ENCODE results near the gene MAP2K5.
A peak's percentile ranks its signal among the peaks of the same experiment; 100 is the strongest.

Gene MAP2K5

DNA sequence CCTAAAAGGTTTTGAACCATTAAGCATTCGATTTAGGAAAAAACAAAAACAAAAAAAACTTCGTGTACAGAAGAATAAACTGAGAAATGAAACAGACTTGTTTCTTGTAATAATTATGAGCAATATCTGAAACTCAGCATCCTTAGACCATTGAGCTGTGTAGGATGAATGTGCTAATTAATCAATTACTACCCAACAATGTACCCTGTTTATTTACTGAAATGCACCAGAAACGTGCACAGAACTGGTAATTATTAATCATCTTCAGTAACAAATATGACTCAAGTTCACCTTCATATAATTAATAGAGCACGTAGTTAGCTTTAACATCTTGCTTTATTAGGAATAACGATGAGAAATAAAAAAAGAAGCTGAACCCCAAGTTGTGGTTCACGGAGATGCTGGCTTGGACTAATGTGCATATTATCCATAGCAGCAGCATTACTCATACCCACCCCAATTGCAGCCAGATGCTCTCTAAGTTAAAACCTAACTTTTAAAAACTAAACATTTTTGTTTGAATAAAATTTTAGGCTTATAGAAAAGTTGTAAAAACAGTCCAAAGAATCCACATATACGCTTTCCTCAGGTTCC, 31.8 kb upstream of the MAP2K5 start:
- no peak overlapping the region for H4K8ac ChIP-seq (ENCODE audit: low read depth, low read length)
- no peak overlapping the region for H3K56ac ChIP-seq (ENCODE audit: low read length)
- no peaks in the 10 kb centered on the region for H3K79me1 ChIP-seq (ENCODE audit: low read length)
- H2BK120ac ChIP-seq (ENCODE audit: low read depth, low read length): no peak overlapping the region
- H3K27ac ChIP-seq (ENCODE audit: low read depth, low read length): no peak overlapping the region
- no peak overlapping the region for H4K5ac ChIP-seq (ENCODE audit: low read length)
- H3K9ac ChIP-seq (ENCODE audit: low read length): no peak overlapping the region
- H3K36me3 ChIP-seq (ENCODE audit: control insufficient read depth, insufficient read depth, low read length): no peaks in the 10 kb centered on the region
- no peak overlapping the region for H2AK5ac ChIP-seq (ENCODE audit: low read length)
- H2BK5ac ChIP-seq (ENCODE audit: low read length): no peak overlapping the region
- WGBS (ENCODE audit: extremely low coverage, insufficient coverage, low lambda C conversion rate): no CpG with 5 or more reads among the region's 7 CpGs
- H3K18ac ChIP-seq (ENCODE audit: low read length): no peak overlapping the region
- no peak overlapping the region for H3K4ac ChIP-seq (ENCODE audit: low read depth, low read length)
- H2BK15ac ChIP-seq (replicated peaks; ENCODE audit: low read depth): peak overlapping the region; percentile 19
- no peak for DNase-seq
- H3K23ac ChIP-seq (ENCODE audit: low read length): no peak overlapping the region
- no peaks in the 10 kb centered on the region for H3K79me2 ChIP-seq (ENCODE audit: control insufficient read depth, insufficient read depth, low read length)
- no peak overlapping the region for H3K4me3 ChIP-seq (ENCODE audit: low read length)
- H3K4me2 ChIP-seq (ENCODE audit: low read length): no peak overlapping the region
- H3K4me1 ChIP-seq (ENCODE audit: control insufficient read depth, low read depth, low read length): no peaks in the 10 kb centered on the region
- no peaks in the 10 kb centered on the region for H3K27me3 ChIP-seq (ENCODE audit: insufficient read depth, low read length, poor library complexity)

DNA sequence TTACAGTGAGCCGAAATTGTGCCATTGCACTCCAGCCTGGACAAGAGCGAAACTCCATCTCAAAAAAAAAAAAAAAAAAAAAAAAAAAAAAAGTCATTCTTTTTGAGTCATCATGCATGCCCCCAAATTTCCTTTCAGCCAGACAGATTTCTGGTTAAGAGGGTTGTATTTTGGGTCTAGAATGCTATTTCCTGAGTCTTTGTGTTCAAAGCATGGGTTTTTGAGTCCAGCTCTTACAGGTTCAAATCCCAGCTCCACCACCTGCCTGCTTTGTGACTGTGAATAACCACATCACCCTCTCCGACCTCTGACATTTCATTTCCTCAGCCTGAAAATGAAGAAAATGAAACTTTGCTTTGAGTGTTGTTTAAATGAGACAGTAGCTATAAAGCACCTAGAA, 30.9 kb upstream of the MAP2K5 start:
- WGBS (ENCODE audit: extremely low coverage, insufficient coverage, low lambda C conversion rate): no CpG with 5 or more reads among the region's 3 CpGs
- no peaks in the 10 kb centered on the region for H3K27me3 ChIP-seq (ENCODE audit: insufficient read depth, low read length, poor library complexity)
- H2AK5ac ChIP-seq (ENCODE audit: low read length): no peak overlapping the region
- no peak overlapping the region for H4K5ac ChIP-seq (ENCODE audit: low read length)
- no peak overlapping the region for H3K4me3 ChIP-seq (ENCODE audit: low read length)
- H3K56ac ChIP-seq (ENCODE audit: low read length): no peak overlapping the region
- no peak for DNase-seq
- H4K8ac ChIP-seq (ENCODE audit: low read depth, low read length): no peak overlapping the region
- no peaks in the 10 kb centered on the region for H3K79me1 ChIP-seq (ENCODE audit: low read length)
- no peak overlapping the region for H2BK5ac ChIP-seq (ENCODE audit: low read length)
- no peak overlapping the region for H3K18ac ChIP-seq (ENCODE audit: low read length)
- no peaks in the 10 kb centered on the region for H3K79me2 ChIP-seq (ENCODE audit: control insufficient read depth, insufficient read depth, low read length)
- H3K4me1 ChIP-seq (ENCODE audit: control insufficient read depth, low read depth, low read length): no peaks in the 10 kb centered on the region
- H2BK120ac ChIP-seq (ENCODE audit: low read depth, low read length): no peak overlapping the region
- H2BK15ac ChIP-seq (replicated peaks; ENCODE audit: low read depth): no peak overlapping the region
- no peak overlapping the region for H3K9ac ChIP-seq (ENCODE audit: low read length)
- H3K23ac ChIP-seq (ENCODE audit: low read length): no peak overlapping the region
- H3K27ac ChIP-seq (ENCODE audit: low read depth, low read length): no peak overlapping the region
- H3K36me3 ChIP-seq (ENCODE audit: control insufficient read depth, insufficient read depth, low read length): no peaks in the 10 kb centered on the region
- H3K4me2 ChIP-seq (ENCODE audit: low read length): no peak overlapping the region
- no peak overlapping the region for H3K4ac ChIP-seq (ENCODE audit: low read depth, low read length)

DNA sequence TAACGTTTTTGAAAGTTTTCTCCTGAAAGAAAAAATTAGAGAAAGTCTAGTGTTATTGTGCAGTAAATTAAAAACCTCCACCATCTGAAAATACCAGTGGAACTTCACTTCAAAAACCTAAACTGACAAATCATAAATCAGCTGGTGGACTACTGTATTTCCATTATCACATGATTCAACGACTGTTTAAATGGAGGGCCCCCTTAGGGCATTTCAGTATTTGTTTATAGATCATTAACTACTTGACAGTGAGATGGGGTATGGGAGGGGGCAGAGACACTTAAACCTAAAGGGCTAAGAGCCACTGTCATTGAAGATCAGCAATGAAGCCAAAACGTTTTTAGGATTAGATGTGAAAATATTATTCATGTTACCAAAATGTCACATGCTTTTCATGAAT, 30.4 kb upstream of the MAP2K5 start:
- no peak overlapping the region for H3K4me2 ChIP-seq (ENCODE audit: low read length)
- no peak overlapping the region for H2BK5ac ChIP-seq (ENCODE audit: low read length)
- WGBS (ENCODE audit: extremely low coverage, insufficient coverage, low lambda C conversion rate): no CpG with 5 or more reads among the region's 3 CpGs
- H3K27ac ChIP-seq (ENCODE audit: low read depth, low read length): no peak overlapping the region
- H3K4me3 ChIP-seq (ENCODE audit: low read length): no peak overlapping the region
- no peak overlapping the region for H2BK15ac ChIP-seq (replicated peaks; ENCODE audit: low read depth)
- no peak overlapping the region for H3K23ac ChIP-seq (ENCODE audit: low read length)
- H3K36me3 ChIP-seq (ENCODE audit: control insufficient read depth, insufficient read depth, low read length): no peaks in the 10 kb centered on the region
- H4K5ac ChIP-seq (ENCODE audit: low read length): no peak overlapping the region
- no peak overlapping the region for H3K56ac ChIP-seq (ENCODE audit: low read length)
- no peak overlapping the region for H3K18ac ChIP-seq (ENCODE audit: low read length)
- H3K4ac ChIP-seq (ENCODE audit: low read depth, low read length): no peak overlapping the region
- no peak for DNase-seq
- H3K9ac ChIP-seq (ENCODE audit: low read length): no peak overlapping the region
- H3K27me3 ChIP-seq (ENCODE audit: insufficient read depth, low read length, poor library complexity): no peaks in the 10 kb centered on the region
- H2AK5ac ChIP-seq (ENCODE audit: low read length): no peak overlapping the region
- H4K8ac ChIP-seq (ENCODE audit: low read depth, low read length): no peak overlapping the region
- no peaks in the 10 kb centered on the region for H3K79me1 ChIP-seq (ENCODE audit: low read length)
- H3K79me2 ChIP-seq (ENCODE audit: control insufficient read depth, insufficient read depth, low read length): no peaks in the 10 kb centered on the region
- no peak overlapping the region for H2BK120ac ChIP-seq (ENCODE audit: low read depth, low read length)
- H3K4me1 ChIP-seq (ENCODE audit: control insufficient read depth, low read depth, low read length): no peaks in the 10 kb centered on the region

DNA sequence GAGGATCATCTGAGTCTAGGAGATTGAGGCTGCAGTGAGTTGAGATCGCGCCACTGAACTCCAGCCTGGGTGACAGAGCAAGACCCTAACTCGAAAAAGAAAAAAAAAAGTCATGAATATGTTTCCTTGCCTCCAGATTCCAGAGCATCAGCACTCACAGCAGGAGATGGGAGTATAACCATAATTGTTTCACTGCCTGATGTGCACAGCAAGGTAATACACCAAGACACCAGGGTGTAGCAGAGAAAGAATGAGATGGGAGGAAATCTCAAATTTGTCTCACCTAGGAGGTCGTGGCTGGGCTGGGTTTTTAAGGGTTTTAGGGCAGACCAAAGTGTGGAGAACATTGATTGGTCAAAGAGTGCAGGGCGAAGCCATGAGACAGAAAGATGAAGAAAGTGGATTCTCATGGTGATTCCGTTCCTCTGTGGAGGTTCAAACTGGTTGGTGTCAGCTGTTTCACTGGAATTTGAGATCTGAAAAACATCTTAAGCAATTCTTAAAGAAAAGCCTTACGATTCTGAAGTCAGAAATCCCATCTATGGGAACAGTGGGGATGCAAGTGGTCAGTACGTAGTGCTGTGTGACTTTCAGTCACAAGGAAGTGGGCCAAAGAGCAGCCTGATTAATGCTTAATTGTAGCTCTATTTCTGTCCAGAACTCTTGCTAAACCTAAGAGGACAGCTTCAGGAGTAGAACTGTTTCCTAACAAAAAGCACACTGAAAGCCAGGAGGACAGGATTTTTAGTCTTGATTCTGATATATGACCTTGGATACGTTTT, 29.4 kb upstream of the MAP2K5 start:
- Histone ChIP-seq H3K23ac (ENCODE audit: low read length) (no peak overlapping the region), H2BK120ac (ENCODE audit: low read depth, low read length) (no peak overlapping the region), H3K79me2 (ENCODE audit: control insufficient read depth, insufficient read depth, low read length) (no peaks in the 10 kb centered on the region), H3K4me1 (ENCODE audit: control insufficient read depth, low read depth, low read length) (no peaks in the 10 kb centered on the region), H4K8ac (ENCODE audit: low read depth, low read length) (no peak overlapping the region), H2BK15ac (replicated peaks; ENCODE audit: low read depth) (no peak overlapping the region), H3K27ac (ENCODE audit: low read depth, low read length) (no peak overlapping the region), H3K27me3 (ENCODE audit: insufficient read depth, low read length, poor library complexity) (no peaks in the 10 kb centered on the region), H3K56ac (ENCODE audit: low read length) (no peak overlapping the region), H3K4me3 (ENCODE audit: low read length) (no peak overlapping the region), H2AK5ac (ENCODE audit: low read length) (no peak overlapping the region), H4K5ac (ENCODE audit: low read length) (no peak overlapping the region), H3K9ac (ENCODE audit: low read length) (no peak overlapping the region), H3K79me1 (ENCODE audit: low read length) (no peaks in the 10 kb centered on the region), H3K18ac (ENCODE audit: low read length) (no peak overlapping the region), H3K4me2 (ENCODE audit: low read length) (no peak overlapping the region), H3K4ac (ENCODE audit: low read depth, low read length) (no peak overlapping the region), H2BK5ac (ENCODE audit: low read length) (no peak overlapping the region), H3K36me3 (ENCODE audit: control insufficient read depth, insufficient read depth, low read length) (no peaks in the 10 kb centered on the region)
- DNase-seq: no peak
- no CpG with 5 or more reads among the region's 9 CpGs for WGBS (ENCODE audit: extremely low coverage, insufficient coverage, low lambda C conversion rate)

GRCh38 chr15:67515090-67515489, 27.4 kb upstream of the MAP2K5 start:
- H3K9ac ChIP-seq (ENCODE audit: low read length): no peak overlapping the region
- H3K23ac ChIP-seq (ENCODE audit: low read length): no peak overlapping the region
- H2BK15ac ChIP-seq (replicated peaks; ENCODE audit: low read depth): no peak overlapping the region
- no peak overlapping the region for H3K4me3 ChIP-seq (ENCODE audit: low read length)
- no peak overlapping the region for H3K4me2 ChIP-seq (ENCODE audit: low read length)
- H3K79me2 ChIP-seq (ENCODE audit: control insufficient read depth, insufficient read depth, low read length): no peaks in the 10 kb centered on the region
- no peak overlapping the region for H2AK5ac ChIP-seq (ENCODE audit: low read length)
- no peak overlapping the region for H3K27ac ChIP-seq (ENCODE audit: low read depth, low read length)
- WGBS (ENCODE audit: extremely low coverage, insufficient coverage, low lambda C conversion rate): no CpG with 5 or more reads among the region's 3 CpGs
- H4K5ac ChIP-seq (ENCODE audit: low read length): no peak overlapping the region
- H3K56ac ChIP-seq (ENCODE audit: low read length): no peak overlapping the region
- no peak overlapping the region for H4K8ac ChIP-seq (ENCODE audit: low read depth, low read length)
- H3K79me1 ChIP-seq (ENCODE audit: low read length): no peaks in the 10 kb centered on the region
- no peak for DNase-seq
- H3K27me3 ChIP-seq (ENCODE audit: insufficient read depth, low read length, poor library complexity): no peaks in the 10 kb centered on the region
- no peaks in the 10 kb centered on the region for H3K36me3 ChIP-seq (ENCODE audit: control insufficient read depth, insufficient read depth, low read length)
- H3K4me1 ChIP-seq (ENCODE audit: control insufficient read depth, low read depth, low read length): no peaks in the 10 kb centered on the region
- H2BK5ac ChIP-seq (ENCODE audit: low read length): no peak overlapping the region
- no peak overlapping the region for H2BK120ac ChIP-seq (ENCODE audit: low read depth, low read length)
- H3K4ac ChIP-seq (ENCODE audit: low read depth, low read length): no peak overlapping the region
- no peak overlapping the region for H3K18ac ChIP-seq (ENCODE audit: low read length)

DNA sequence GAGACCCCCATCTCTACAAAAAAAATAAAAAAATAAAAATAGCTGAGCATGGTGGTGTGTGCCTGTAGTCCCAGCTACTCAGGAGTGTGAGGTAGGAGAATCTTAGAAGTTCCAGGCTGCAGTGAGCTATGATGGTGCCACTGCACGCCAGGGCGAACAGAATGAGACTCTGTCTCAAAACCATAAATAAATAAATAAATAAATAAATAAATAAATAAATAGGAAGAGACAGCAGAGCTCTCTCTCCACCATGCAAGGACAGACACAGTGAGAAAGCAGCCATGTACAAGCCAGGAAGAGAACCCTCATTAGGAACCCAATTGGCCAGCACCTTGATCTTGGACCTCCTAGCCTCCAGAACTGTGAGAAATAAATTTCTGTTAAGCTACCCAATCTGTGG, 26.9 kb upstream of the MAP2K5 start:
- Histone ChIP-seq H2BK5ac (ENCODE audit: low read length) (no peak overlapping the region), H3K27ac (ENCODE audit: low read depth, low read length) (no peak overlapping the region), H2BK15ac (replicated peaks; ENCODE audit: low read depth) (no peak overlapping the region), H3K4ac (ENCODE audit: low read depth, low read length) (no peak overlapping the region), H3K36me3 (ENCODE audit: control insufficient read depth, insufficient read depth, low read length) (no peaks in the 10 kb centered on the region), H3K9ac (ENCODE audit: low read length) (no peak overlapping the region), H3K4me1 (ENCODE audit: control insufficient read depth, low read depth, low read length) (no peaks in the 10 kb centered on the region), H3K27me3 (ENCODE audit: insufficient read depth, low read length, poor library complexity) (no peaks in the 10 kb centered on the region), H2BK120ac (ENCODE audit: low read depth, low read length) (no peak overlapping the region), H2AK5ac (ENCODE audit: low read length) (no peak overlapping the region), H3K79me2 (ENCODE audit: control insufficient read depth, insufficient read depth, low read length) (no peaks in the 10 kb centered on the region), H4K8ac (ENCODE audit: low read depth, low read length) (no peak overlapping the region), H4K5ac (ENCODE audit: low read length) (no peak overlapping the region), H3K4me2 (ENCODE audit: low read length) (no peak overlapping the region), H3K18ac (ENCODE audit: low read length) (no peak overlapping the region), H3K4me3 (ENCODE audit: low read length) (no peak overlapping the region), H3K79me1 (ENCODE audit: low read length) (no peaks in the 10 kb centered on the region), H3K23ac (ENCODE audit: low read length) (no peak overlapping the region), H3K56ac (ENCODE audit: low read length) (no peak overlapping the region)
- DNase-seq: no peak
- WGBS (ENCODE audit: extremely low coverage, insufficient coverage, low lambda C conversion rate): no CpG with 5 or more reads among the region's 2 CpGs
